A172 (cell line): ENCODE data around the gene PLEKHA3. TPM values are rescaled to one million over a fixed set of nuclear protein-coding genes. Genes with fewer than 3 reads are reported as not detected.

ENCODE experiments used
- DNase-seq: peaks from one replicate; pipeline ENCODE4 v3.0.0-alpha.2; 2015; ENCODE audit warnings: low spot score
- total RNA-seq: library from RNA; depleted of rRNA; stranded (reverse); fragments of >200 nt; shearing (Covaris generic); gene quantifications from 2 replicates; pipeline ENCODE4 v1.2.3, GENCODE V29; 2014

PLEKHA3 gene
- total RNA-seq, 1 experiment from 2014 or later = 63.0 TPM

GRCh38 chr2:178478439-178479274 lies 1.6 kb upstream of the PLEKHA3 start, which contains the start of gene FKBP7:
TSS of gene FKBP7 (minus strand) at chr2:178478600. CDS start at chr2:178478499, 101 bp downstream.
- peak; percentile 77 for DNase-seq

GRCh38 chr2:178479275-178479616 lies 1.0 kb upstream of the PLEKHA3 start:
- no peak for DNase-seq

- DNase-seq = no peak
These were observed 465 bp upstream of the PLEKHA3 start for GRCh38 chr2:178479758-178480226.

- DNase-seq = no peak
These were observed 2.2 kb downstream of the PLEKHA3 start for GRCh38 chr2:178482437-178482836.

- DNase-seq = no peak
These were observed 4.2 kb downstream of the PLEKHA3 start for GRCh38 chr2:178484245-178485041.

GRCh38 chr2:178485356-178485755 lies 5.1 kb downstream of the PLEKHA3 start:
- DNase-seq = no peak

- no peak for DNase-seq
These were observed 11.4 kb downstream of the PLEKHA3 start for GRCh38 chr2:178491612-178492011.

GRCh38 chr2:178496049-178496448 lies 15.8 kb downstream of the PLEKHA3 start:
- DNase-seq = no peak

GRCh38 chr2:178498137-178498536 lies 17.9 kb downstream of the PLEKHA3 start:
- no peak for DNase-seq

GRCh38 chr2:178499640-178500039 lies 19.4 kb downstream of the PLEKHA3 start:
- no peak for DNase-seq

GRCh38 chr2:178502751-178503150 lies 22.5 kb downstream of the PLEKHA3 start:
- no peak for DNase-seq

GRCh38 chr2:178506101-178506500 lies 25.8 kb downstream of the PLEKHA3 start:
- DNase-seq = no peak

- DNase-seq = no peak
These were observed 26.3 kb downstream of the PLEKHA3 start for GRCh38 chr2:178506524-178506923.

- DNase-seq = no peak
These were observed 26.7 kb downstream of the PLEKHA3 start for GRCh38 chr2:178506949-178507348.

- no peak for DNase-seq
These were observed 28.4 kb downstream of the PLEKHA3 start for GRCh38 chr2:178508646-178509045.

GRCh38 chr2:178510384-178510783 lies 30.1 kb downstream of the PLEKHA3 start:
- no peak for DNase-seq

- DNase-seq = peak; percentile 79
These were observed 32.2 kb downstream of the PLEKHA3 start for GRCh38 chr2:178512484-178512883.

- peak; percentile 52 for DNase-seq
These were observed 33.6 kb downstream of the PLEKHA3 start for GRCh38 chr2:178513876-178514275.

GRCh38 chr2:178514664-178515063 lies 34.4 kb downstream of the PLEKHA3 start:
- peak; percentile 91 for DNase-seq

- no peak for DNase-seq
These were observed 37.2 kb downstream of the PLEKHA3 start for GRCh38 chr2:178517496-178517895.

GRCh38 chr2:178521304-178522150 lies 41.3 kb downstream of the PLEKHA3 start:
- no peak for DNase-seq
